Osteoblast (primary cell): Measurements from ENCODE around the gene EIF4A3. TPM values are rescaled to one million over a fixed set of nuclear protein-coding genes. Genes with fewer than 3 reads are reported as not detected.

Experiments used
- DNase-seq: peaks from one replicate; pipeline ENCODE4 v3.0.0; 2011; ENCODE audit warnings: low spot score, mixed read lengths; ENCODE audit not compliant: insufficient read length; ENCODE audit errors: missing footprints
- H2AFZ ChIP-seq: 2 replicates; pipeline ENCODE4 v1.6.0; 2011; ENCODE audit warnings: mild to moderate bottlenecking, low read length
- H3K27ac ChIP-seq: 2 replicates; pipeline ENCODE4 v1.5.1; 2011; ENCODE audit warnings: mild to moderate bottlenecking, low read depth, low read length, moderate library complexity
- H3K27me3 ChIP-seq: 2 replicates; pipeline ENCODE4 v1.6.0; 2012; ENCODE audit warnings: mild to moderate bottlenecking, control low read depth, inconsistent platforms, low read length, moderate library complexity; ENCODE audit not compliant: insufficient read depth
- H3K36me3 ChIP-seq: 2 replicates; pipeline ENCODE4 v1.5.1; 2011; ENCODE audit warnings: mild to moderate bottlenecking, low read length, control low read depth, moderate library complexity; ENCODE audit not compliant: insufficient read depth
- H3K4me1 ChIP-seq: 2 replicates; pipeline ENCODE4 v1.5.1; 2011; ENCODE audit warnings: mild to moderate bottlenecking, low read length, control low read depth, moderate library complexity; ENCODE audit not compliant: insufficient read depth
- H3K4me2 ChIP-seq: 2 replicates; pipeline ENCODE4 v1.6.0; 2011; ENCODE audit warnings: mild to moderate bottlenecking, low read length; ENCODE audit not compliant: insufficient read depth
- H3K4me3 ChIP-seq: fragments of 200-600 bp; sonication (generic); 3 replicates; pipeline ENCODE4 v1.5.1; 2012; ENCODE audit warnings: mild to moderate bottlenecking, low read length, inconsistent platforms; ENCODE audit not compliant: insufficient read depth
- H3K79me2 ChIP-seq: 2 replicates; pipeline ENCODE4 v1.6.0; 2012; ENCODE audit warnings: mild to moderate bottlenecking, low read length, control low read depth, inconsistent platforms; ENCODE audit not compliant: insufficient read depth
- H3K9me3 ChIP-seq: 2 replicates; pipeline ENCODE4 v1.5.1; 2011; ENCODE audit warnings: low read depth, low read length, control low read depth
- H4K20me1 ChIP-seq: 2 replicates; pipeline ENCODE4 v1.6.0; 2012; ENCODE audit warnings: mild to moderate bottlenecking, low read length, control low read depth; ENCODE audit not compliant: insufficient read depth
- CTCF ChIP-seq: IDR thresholded peaks from 2 replicates; pipeline ENCODE4 v1.5.1; 2011; ENCODE audit warnings: mild to moderate bottlenecking, low read depth, low read length, moderate library complexity; ENCODE audit errors: extremely low read depth
- total RNA-seq: library from RNA; depleted of rRNA; stranded (reverse); fragments of >200 nt; gene quantifications from 2 replicates; pipeline ENCODE4 v1.2.3, GENCODE V29; 2012

EIF4A3 gene
- total RNA-seq, 1 donor, result 44.5 TPM

- Histone ChIP-seq H3K36me3 (peaks cover 97% of the 10 kb centered on the region), H3K9me3 (no peaks in the 10 kb centered on the region), H3K27me3 (no peaks in the 10 kb centered on the region), H3K79me2 (peaks cover 22% of the 10 kb centered on the region), H3K27ac (no peak overlapping the region), H2AFZ (no peak overlapping the region), H4K20me1 (peaks cover 7% of the 10 kb centered on the region), H3K4me2 (no peak overlapping the region), H3K4me1 (no peaks in the 10 kb centered on the region), H3K4me3 (no peak overlapping the region)
- no peak for TF ChIP-seq CTCF
- DNase-seq, result no peak
Measured at GRCh38 chr17:80138856-80139426, 8.0 kb downstream of the EIF4A3 start.

GRCh38 chr17:80137131-80137530 lies 9.8 kb downstream of the EIF4A3 start:
- no peak for DNase-seq
- Histone ChIP-seq H3K4me1 (no peaks in the 10 kb centered on the region), H3K9me3 (no peaks in the 10 kb centered on the region), H3K36me3 (peaks cover 88% of the 10 kb centered on the region), H3K27me3 (no peaks in the 10 kb centered on the region), H3K4me3 (no peak overlapping the region), H4K20me1 (peaks cover 1% of the 10 kb centered on the region), H3K4me2 (no peak overlapping the region), H3K27ac (no peak overlapping the region), H3K79me2 (peaks cover 5% of the 10 kb centered on the region), H2AFZ (no peak overlapping the region)
- TF ChIP-seq CTCF, result no peak

GRCh38 chr17:80133626-80133970 lies 13.3 kb downstream of the EIF4A3 start:
- no peak for DNase-seq
- Histone ChIP-seq H3K4me3 (no peak overlapping the region), H3K36me3 (peaks cover 53% of the 10 kb centered on the region)

More at GRCh38 chr17:80133626-80133970, 13.3 kb downstream of the EIF4A3 start:
- Histone ChIP-seq H3K4me2 (no peak overlapping the region), H3K27ac (no peak overlapping the region), H3K27me3 (no peaks in the 10 kb centered on the region), H4K20me1 (no peaks in the 10 kb centered on the region), H3K79me2 (no peaks in the 10 kb centered on the region), H3K4me1 (no peaks in the 10 kb centered on the region), H2AFZ (no peak overlapping the region), H3K9me3 (no peaks in the 10 kb centered on the region)
- no peak for TF ChIP-seq CTCF
